GM23338 (cell line): ENCODE results near the gene RORB. TPM values are rescaled to one million over a fixed set of nuclear protein-coding genes. Genes with fewer than 3 reads are reported as not detected.

Experiments used
- ATAC-seq: fragments of 200-7000 bp; cut with Tn5 transposase; 3 replicates; pipeline ENCODE4 v1.9.1; 2020
- DNase-seq: peaks from one replicate; pipeline ENCODE4 v3.0.0-alpha.2; 2015; ENCODE audit warnings: low spot score
- H2AFZ ChIP-seq: fragments of 200-600 bp; sonication (generic); 2 replicates; pipeline ENCODE4 v1.8.0; 2016; ENCODE audit warnings: antibody characterized with exemption, mild to moderate bottlenecking, moderate library complexity
- H3F3A ChIP-seq: fragments of 200-600 bp; sonication (generic); replicated peaks from 2 replicates; pipeline ENCODE4 v1.8.0; 2017; ENCODE audit warnings: antibody characterized with exemption, mixed run types, low read depth
- H3K27ac ChIP-seq: fragments of 200-600 bp; sonication (generic); 2 replicates; pipeline ENCODE4 v1.6.1; 2016; ENCODE audit warnings: low read depth
- H3K27me3 ChIP-seq: fragments of 200-600 bp; sonication (generic); 2 replicates; pipeline ENCODE4 v1.8.0; 2016; ENCODE audit warnings: mild to moderate bottlenecking, mixed run types, moderate library complexity; ENCODE audit not compliant: insufficient read depth
- H3K36me3 ChIP-seq: fragments of 200-600 bp; sonication (generic); 2 replicates; pipeline ENCODE4 v1.8.0; 2016; ENCODE audit warnings: mild to moderate bottlenecking; ENCODE audit not compliant: insufficient read depth
- H3K4me1 ChIP-seq: fragments of 200-600 bp; sonication (generic); 2 replicates; pipeline ENCODE4 v1.8.0; 2016; ENCODE audit warnings: mild to moderate bottlenecking, moderate library complexity; ENCODE audit not compliant: insufficient read depth
- H3K4me2 ChIP-seq: fragments of 200-600 bp; sonication (generic); 2 replicates; pipeline ENCODE4 v1.7.1; 2017; ENCODE audit warnings: mixed run types
- H3K4me3 ChIP-seq: fragments of 200-600 bp; sonication (generic); 2 replicates; pipeline ENCODE4 v1.6.1; 2016; ENCODE audit warnings: mixed run types
- H3K79me2 ChIP-seq: fragments of 200-600 bp; sonication (generic); replicated peaks from 2 replicates; pipeline ENCODE4 v1.8.0; 2017; ENCODE audit warnings: mild to moderate bottlenecking; ENCODE audit not compliant: insufficient read depth
- H3K9me2 ChIP-seq: fragments of 200-600 bp; sonication (generic); 2 replicates; pipeline ENCODE4 v1.8.0; 2017; ENCODE audit not compliant: insufficient read depth
- H4K20me1 ChIP-seq: fragments of 200-600 bp; sonication (generic); replicated peaks from 2 replicates; pipeline ENCODE4 v1.8.0; 2017; ENCODE audit warnings: mild to moderate bottlenecking; ENCODE audit not compliant: insufficient read depth
- H3K27ac Mint-ChIP-seq: 2 replicates; pipeline ENCODE4 v1.8.0; 2020; ENCODE audit warnings: inconsistent platforms, mild to moderate bottlenecking, moderate library complexity, mixed read lengths
- H3K27me3 Mint-ChIP-seq: 3 replicates; pipeline ENCODE4 v1.8.0; 2022; ENCODE audit warnings: low read depth, mild to moderate bottlenecking, moderate library complexity, mixed read lengths, inconsistent platforms; ENCODE audit not compliant: insufficient read depth, poor library complexity
- H3K36me3 Mint-ChIP-seq: 3 replicates; pipeline ENCODE4 v1.8.0; 2021; ENCODE audit warnings: low read depth, mild to moderate bottlenecking, inconsistent platforms, moderate library complexity, mixed read lengths
- H3K4me1 Mint-ChIP-seq: 3 replicates; pipeline ENCODE4 v1.8.0; 2020; ENCODE audit warnings: mild to moderate bottlenecking, inconsistent platforms, mixed read lengths
- H3K4me3 Mint-ChIP-seq: 3 replicates; pipeline ENCODE4 v1.8.0; 2021; ENCODE audit warnings: moderate library complexity, mild to moderate bottlenecking, inconsistent platforms, mixed read lengths
- H3K9me3 Mint-ChIP-seq: 3 replicates; pipeline ENCODE4 v1.8.0; 2020; ENCODE audit warnings: moderate library complexity, mild to moderate bottlenecking, inconsistent platforms, mixed read lengths
- CREB1 ChIP-seq: fragments of 250-450 bp; sonication (Bioruptor Pico); IDR thresholded peaks from 2 replicates; pipeline ENCODE4 v1.5.0; 2020; ENCODE audit warnings: low read depth, mild to moderate bottlenecking, moderate library complexity
- CTCF ChIP-seq, 2 experiments: fragments of 200-600 bp in 1 of 2; sonication (generic) in 1 of 2; conservative IDR thresholded peaks; 2 replicates each; pipeline versions ENCODE4 v1.5.1 to v1.6.1; 2016 to 2017; ENCODE audit warnings: antibody characterized with exemption in 2 of 2, low read depth in 2 of 2, mild to moderate bottlenecking in 2 of 2, moderate library complexity in 1 of 2
- EZH2 ChIP-seq: fragments of 200-600 bp; sonication (generic); IDR thresholded peaks from one replicate; pipeline ENCODE4 v1.8.0; 2017; ENCODE audit warnings: antibody characterized with exemption, mild to moderate bottlenecking, low read depth; ENCODE audit not compliant: unreplicated experiment
- EZH2phosphoT487 ChIP-seq: fragments of 200-600 bp; sonication (generic); IDR thresholded peaks from one replicate; pipeline ENCODE4 v1.8.1; 2018; ENCODE audit warnings: antibody characterized with exemption; ENCODE audit not compliant: unreplicated experiment
- JUNB ChIP-seq: IDR thresholded peaks from one replicate; pipeline ENCODE4 v1.6.1; 2016; ENCODE audit warnings: antibody characterized with exemption; ENCODE audit not compliant: unreplicated experiment
- NANOG ChIP-seq: IDR thresholded peaks from 2 replicates; pipeline ENCODE4 v1.6.1; 2016; ENCODE audit warnings: antibody characterized with exemption, borderline replicate concordance
- POLR2AphosphoS5 ChIP-seq: IDR thresholded peaks from 2 replicates; pipeline ENCODE4 v1.6.1; 2016; ENCODE audit warnings: antibody characterized with exemption, low read depth
- REST ChIP-seq: IDR thresholded peaks from one replicate; pipeline ENCODE4 v1.6.1; 2018; ENCODE audit warnings: antibody characterized with exemption; ENCODE audit not compliant: unreplicated experiment
- polyA plus RNA-seq: library from polyadenylated mRNA; unstranded; fragments of >200 nt; fragmentation: Nextera tagmentation; extraction: Ambion mirVana; gene quantifications from 2 replicates; pipeline ENCODE4 v1.2.1, GENCODE V29; 2016
- total RNA-seq: library from RNA; depleted of rRNA; stranded (reverse); fragments of >200 nt; shearing (Covaris generic); gene quantifications from 2 replicates; pipeline ENCODE4 v1.2.3, GENCODE V29; 2014
- TF ChIP-seq, protein P1 (sequence below): fragments of 250-450 bp; sonication (Bioruptor Pico); IDR thresholded peaks from 2 replicates; pipeline ENCODE4 v1.5.0; 2020; ENCODE audit warnings: mild to moderate bottlenecking, moderate library complexity

RORB gene
- total and polyA plus RNA-seq, 2 experiments from 2014 or later: 1.2 to 4.5 TPM

- H3K9me3 Mint-ChIP-seq: no peaks in the 10 kb centered on the region
- Histone ChIP-seq H3K27ac (no peak overlapping the region), H3K27me3 (no peaks in the 10 kb centered on the region), H3K79me2 (no peaks in the 10 kb centered on the region), H2AFZ (no peak overlapping the region), H3K4me2 (no peak overlapping the region), H4K20me1 (no peaks in the 10 kb centered on the region), H3F3A (no peaks in the 10 kb centered on the region), H3K4me3 (no peak overlapping the region), H3K4me1 (peaks cover 21% of the 10 kb centered on the region), H3K36me3 (no peaks in the 10 kb centered on the region), H3K9me2 (peaks cover 3% of the 10 kb centered on the region; the same call in 1 of the 2 replicates)
- DNase-seq (no peak), ATAC-seq (no peak)
- no peaks in the 10 kb centered on the region for H3K27me3 Mint-ChIP-seq
- no peaks in the 10 kb centered on the region for H3K36me3 Mint-ChIP-seq
- H3K4me3 Mint-ChIP-seq: no peak overlapping the region
- no peak overlapping the region for H3K27ac Mint-ChIP-seq
- H3K4me1 Mint-ChIP-seq: peaks cover 21% of the 10 kb centered on the region
- TF ChIP-seq EZH2: no peak
- no peak for TF ChIP-seq JUNB
- no peak for TF ChIP-seq EZH2phosphoT487
Observed at GRCh38 chr9:74724317-74724716, 227.2 kb downstream of the RORB start.

DNA sequence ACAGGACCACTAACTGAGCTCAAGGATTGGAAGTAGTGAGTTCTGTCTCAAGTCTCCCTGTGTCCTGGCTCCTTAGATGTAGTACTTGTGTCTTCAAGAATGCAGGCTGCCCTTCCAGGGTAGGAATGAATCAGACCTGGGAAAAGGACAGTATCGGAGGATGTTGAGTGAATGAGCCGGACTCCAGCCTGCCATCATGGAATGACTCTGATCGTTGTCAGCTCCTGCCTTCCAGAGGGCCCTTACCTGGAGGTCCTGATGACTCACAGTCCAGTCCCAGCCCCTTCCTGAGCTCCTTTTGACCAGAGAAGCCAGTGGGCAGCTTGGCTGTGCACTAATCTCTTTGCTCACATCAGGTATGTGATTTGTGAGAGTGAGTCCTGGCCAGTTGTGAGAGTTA is 229.4 kb downstream of the RORB start:
- no peaks in the 10 kb centered on the region for H3K9me3 Mint-ChIP-seq
- TF ChIP-seq CREB1 (CRISPR knock-in tag) (no peak), POLR2AphosphoS5 (no peak), REST (no peak), CTCF (conservative IDR thresholded peaks at IDR 0.05; ENCODE audit: low read depth in 2 of 2) (no peak), EZH2 (no peak), JUNB (no peak), NANOG (no peak)
- TF ChIP-seq, protein P1, sequence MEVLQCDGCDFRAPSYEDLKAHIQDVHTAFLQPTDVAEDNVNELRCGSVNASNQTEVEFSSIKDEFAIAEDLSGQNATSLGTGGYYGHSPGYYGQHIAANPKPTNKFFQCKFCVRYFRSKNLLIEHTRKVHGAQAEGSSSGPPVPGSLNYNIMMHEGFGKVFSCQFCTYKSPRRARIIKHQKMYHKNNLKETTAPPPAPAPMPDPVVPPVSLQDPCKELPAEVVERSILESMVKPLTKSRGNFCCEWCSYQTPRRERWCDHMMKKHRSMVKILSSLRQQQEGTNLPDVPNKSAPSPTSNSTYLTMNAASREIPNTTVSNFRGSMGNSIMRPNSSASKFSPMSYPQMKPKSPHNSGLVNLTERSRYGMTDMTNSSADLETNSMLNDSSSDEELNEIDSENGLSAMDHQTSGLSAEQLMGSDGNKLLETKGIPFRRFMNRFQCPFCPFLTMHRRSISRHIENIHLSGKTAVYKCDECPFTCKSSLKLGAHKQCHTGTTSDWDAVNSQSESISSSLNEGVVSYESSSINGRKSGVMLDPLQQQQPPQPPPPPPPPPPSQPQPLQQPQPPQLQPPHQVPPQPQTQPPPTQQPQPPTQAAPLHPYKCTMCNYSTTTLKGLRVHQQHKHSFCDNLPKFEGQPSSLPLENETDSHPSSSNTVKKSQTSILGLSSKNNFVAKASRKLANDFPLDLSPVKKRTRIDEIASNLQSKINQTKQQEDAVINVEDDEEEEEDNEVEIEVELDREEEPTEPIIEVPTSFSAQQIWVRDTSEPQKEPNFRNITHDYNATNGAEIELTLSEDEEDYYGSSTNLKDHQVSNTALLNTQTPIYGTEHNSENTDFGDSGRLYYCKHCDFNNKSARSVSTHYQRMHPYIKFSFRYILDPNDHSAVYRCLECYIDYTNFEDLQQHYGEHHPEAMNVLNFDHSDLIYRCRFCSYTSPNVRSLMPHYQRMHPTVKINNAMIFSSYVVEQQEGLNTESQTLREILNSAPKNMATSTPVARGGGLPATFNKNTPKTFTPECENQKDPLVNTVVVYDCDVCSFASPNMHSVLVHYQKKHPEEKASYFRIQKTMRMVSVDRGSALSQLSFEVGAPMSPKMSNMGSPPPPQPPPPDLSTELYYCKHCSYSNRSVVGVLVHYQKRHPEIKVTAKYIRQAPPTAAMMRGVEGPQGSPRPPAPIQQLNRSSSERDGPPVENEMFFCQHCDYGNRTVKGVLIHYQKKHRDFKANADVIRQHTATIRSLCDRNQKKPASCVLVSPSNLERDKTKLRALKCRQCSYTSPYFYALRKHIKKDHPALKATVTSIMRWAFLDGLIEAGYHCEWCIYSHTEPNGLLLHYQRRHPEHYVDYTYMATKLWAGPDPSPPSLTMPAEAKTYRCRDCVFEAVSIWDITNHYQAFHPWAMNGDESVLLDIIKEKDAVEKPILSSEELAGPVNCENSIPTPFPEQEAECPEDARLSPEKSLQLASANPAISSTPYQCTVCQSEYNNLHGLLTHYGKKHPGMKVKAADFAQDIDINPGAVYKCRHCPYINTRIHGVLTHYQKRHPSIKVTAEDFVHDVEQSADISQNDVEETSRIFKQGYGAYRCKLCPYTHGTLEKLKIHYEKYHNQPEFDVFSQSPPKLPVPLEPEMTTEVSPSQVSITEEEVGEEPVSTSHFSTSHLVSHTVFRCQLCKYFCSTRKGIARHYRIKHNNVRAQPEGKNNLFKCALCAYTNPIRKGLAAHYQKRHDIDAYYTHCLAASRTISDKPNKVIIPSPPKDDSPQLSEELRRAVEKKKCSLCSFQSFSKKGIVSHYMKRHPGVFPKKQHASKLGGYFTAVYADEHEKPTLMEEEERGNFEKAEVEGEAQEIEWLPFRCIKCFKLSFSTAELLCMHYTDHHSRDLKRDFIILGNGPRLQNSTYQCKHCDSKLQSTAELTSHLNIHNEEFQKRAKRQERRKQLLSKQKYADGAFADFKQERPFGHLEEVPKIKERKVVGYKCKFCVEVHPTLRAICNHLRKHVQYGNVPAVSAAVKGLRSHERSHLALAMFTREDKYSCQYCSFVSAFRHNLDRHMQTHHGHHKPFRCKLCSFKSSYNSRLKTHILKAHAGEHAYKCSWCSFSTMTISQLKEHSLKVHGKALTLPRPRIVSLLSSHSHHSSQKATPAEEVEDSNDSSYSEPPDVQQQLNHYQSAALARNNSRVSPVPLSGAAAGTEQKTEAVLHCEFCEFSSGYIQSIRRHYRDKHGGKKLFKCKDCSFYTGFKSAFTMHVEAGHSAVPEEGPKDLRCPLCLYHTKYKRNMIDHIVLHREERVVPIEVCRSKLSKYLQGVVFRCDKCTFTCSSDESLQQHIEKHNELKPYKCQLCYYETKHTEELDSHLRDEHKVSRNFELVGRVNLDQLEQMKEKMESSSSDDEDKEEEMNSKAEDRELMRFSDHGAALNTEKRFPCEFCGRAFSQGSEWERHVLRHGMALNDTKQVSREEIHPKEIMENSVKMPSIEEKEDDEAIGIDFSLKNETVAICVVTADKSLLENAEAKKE (CRISPR knock-in tag): no peak

More for the DNA sequence above, 229.4 kb downstream of the RORB start:
- Histone ChIP-seq H3K27me3 (no peaks in the 10 kb centered on the region), H3K27ac (no peak overlapping the region), H4K20me1 (no peaks in the 10 kb centered on the region), H3K4me1 (peaks cover 30% of the 10 kb centered on the region), H3K36me3 (no peaks in the 10 kb centered on the region), H3K4me3 (no peak overlapping the region), H3F3A (no peaks in the 10 kb centered on the region), H3K9me2 (peaks cover 3% of the 10 kb centered on the region; the same call in 1 of the 2 replicates), H3K79me2 (no peaks in the 10 kb centered on the region), H2AFZ (no peak overlapping the region), H3K4me2 (no peak overlapping the region)
- DNase-seq (no peak), ATAC-seq (no peak)
- Mint-ChIP-seq H3K27me3 (no peaks in the 10 kb centered on the region), H3K36me3 (no peaks in the 10 kb centered on the region), H3K4me1 (peaks cover 29% of the 10 kb centered on the region), H3K27ac (no peak overlapping the region), H3K4me3 (no peak overlapping the region)
